ACHN (cell line): ENCODE measurements around the gene LIN9.
"Not testable (repeated sequence)": the region's sequence is repeated elsewhere in the genome, so short reads cannot be mapped to it uniquely, and the experiment has no call there.

Experiments
- DNase-seq: peaks from one replicate; pipeline ENCODE4 v3.0.0-alpha.2; 2015
- in situ Hi-C: cut with HindIII; loops from 2 replicates; pipeline ENCODE4 v1.10.0; 2017; ENCODE audit warnings: low sequenced_read_pairs, low pct_ligation_motif_present, low pct_unique_long_range_greater_than_20kb

The LIN9 gene

GRCh38 chr1:226292874-226293552 is 16.0 kb downstream of the LIN9 start:
- DNase-seq, result no peak
- in situ Hi-C loops, result no loop called here

GRCh38 chr1:226287587-226287986 is 21.4 kb downstream of the LIN9 start:
- in situ Hi-C loops, result no loop called here
- DNase-seq, result no peak

GRCh38 chr1:226281058-226281457 is 27.9 kb downstream of the LIN9 start:
- DNase-seq, result no peak
- in situ Hi-C loops, result no loop called here

DNA sequence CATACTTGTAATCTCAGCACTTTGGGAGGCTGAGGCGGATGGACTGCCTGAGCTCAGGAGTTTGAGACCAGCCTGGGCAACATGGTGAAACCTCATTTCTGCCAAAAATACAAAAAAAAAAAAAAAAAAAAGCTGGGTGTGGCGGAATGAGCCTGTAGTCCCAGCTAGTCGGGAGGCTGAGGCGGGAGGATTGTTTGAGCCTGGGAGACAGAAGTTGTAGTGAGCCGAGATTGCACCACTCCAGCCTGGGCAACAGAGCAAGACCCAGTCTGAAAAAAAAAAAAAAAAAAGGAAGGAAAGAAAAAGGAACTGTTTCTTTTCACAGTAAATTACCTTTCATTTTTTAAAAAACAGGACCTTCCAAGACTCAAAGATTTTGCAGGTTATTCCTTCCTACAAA is 29.5 kb downstream of the LIN9 start:
- DNase-seq, result no peak
- in situ Hi-C loops, result no loop called here

DNA sequence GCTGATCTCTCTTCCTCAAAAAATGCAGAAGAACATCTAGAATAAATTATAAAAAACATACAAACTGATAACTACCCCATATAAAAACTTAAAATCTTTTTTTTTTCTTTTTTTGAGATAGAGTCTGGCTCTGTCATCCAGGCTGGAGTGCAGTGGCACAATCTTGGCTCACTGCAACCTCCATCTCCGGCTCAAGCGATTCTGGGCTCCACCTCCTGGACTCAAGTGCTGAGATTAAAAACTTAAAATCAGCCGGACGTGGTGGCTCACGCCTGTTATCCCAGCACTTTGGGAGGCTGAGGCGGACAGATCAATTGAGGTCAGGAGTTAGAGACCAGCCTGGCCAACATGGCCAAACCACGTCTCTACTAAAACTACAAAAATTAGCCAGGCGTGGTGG is 31.1 kb downstream of the LIN9 start:
- in situ Hi-C loops, result no loop called here
- DNase-seq, result no peak

DNA sequence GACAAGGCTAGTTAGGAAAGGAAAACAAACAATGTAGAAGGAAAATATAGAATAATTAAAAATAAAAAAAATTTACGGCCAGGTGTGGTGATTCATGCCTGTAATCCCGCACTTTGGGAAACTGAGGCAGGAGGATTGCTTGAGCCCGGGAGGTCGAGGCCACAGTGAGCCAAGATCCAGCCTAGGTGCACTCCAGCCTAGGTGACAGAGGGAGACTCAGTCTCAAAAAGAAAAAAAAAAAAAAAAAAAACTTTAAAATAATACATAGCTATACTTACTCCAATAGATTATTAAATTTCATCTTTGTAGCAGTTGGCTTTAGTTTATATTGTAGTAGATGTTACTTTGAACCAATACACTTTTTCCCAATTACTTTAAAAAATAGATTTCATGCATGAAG is 32.0 kb downstream of the LIN9 start:
- in situ Hi-C loops, result no loop called here
- no peak for DNase-seq

DNA sequence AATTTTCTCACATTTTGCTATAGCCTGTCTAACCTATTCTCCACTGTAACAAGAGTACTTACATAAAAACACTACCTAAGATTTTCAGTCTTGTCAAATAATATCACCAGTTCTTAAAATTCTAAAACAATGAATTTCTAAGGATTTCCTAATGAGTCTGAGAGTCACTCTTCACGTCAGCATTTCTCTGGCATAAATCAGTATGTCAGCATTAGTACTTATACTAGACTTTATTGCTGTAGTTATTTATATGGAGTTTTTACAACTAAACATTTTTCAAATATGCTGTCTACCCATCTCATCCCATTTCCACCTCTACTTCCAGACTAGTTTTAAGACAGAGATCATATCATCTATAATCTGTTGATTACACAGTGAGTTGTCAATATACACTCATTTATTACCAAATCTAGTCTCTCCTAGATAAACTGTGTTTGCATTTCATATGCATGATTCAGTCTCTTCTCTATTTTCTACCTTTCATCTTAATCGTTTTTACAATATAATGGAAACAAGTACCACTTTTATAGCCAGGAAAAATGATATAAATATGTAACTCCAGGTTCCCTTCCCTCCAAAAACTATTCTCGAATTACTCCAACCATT is 32.8 kb downstream of the LIN9 start:
- DNase-seq, result no peak
- in situ Hi-C loops, result no loop called here

DNA sequence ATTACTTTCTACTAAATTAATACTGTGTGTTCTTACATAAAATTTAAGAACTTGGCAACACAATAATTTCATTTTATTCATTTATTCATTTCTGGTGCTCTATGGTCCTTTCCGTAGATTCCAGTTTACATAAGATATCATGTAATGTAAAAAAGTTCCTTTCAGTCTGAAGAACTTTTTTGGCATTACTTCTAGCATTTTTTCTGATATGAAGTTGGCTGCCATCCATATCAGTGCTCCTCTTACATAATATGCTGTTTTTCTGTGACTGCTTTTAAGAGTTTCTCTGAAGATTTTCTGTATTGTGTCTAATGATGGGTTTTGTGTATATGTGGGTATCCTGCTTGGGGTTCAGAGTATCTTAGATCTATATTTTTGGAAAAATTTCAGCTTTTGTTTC is 34.8 kb downstream of the LIN9 start:
- in situ Hi-C loops, result no loop called here
- no peak for DNase-seq

- in situ Hi-C loops, DNase-seq: not testable (repeated sequence)
Observed at GRCh38 chr1:226272233-226272902, 36.6 kb downstream of the LIN9 start.

GRCh38 chr1:226268421-226269124 is 40.4 kb downstream of the LIN9 start:
- in situ Hi-C loops, result no loop called here
- DNase-seq, result no peak

- in situ Hi-C loops, result no loop called here
Observed at GRCh38 chr1:226261818-226262217, 47.1 kb downstream of the LIN9 start.

GRCh38 chr1:226255380-226255779 is 53.6 kb downstream of the LIN9 start:
- in situ Hi-C loops, result no loop called here
- DNase-seq, result no peak

More at GRCh38 chr1:226261818-226262217, 47.1 kb downstream of the LIN9 start:
- no peak for DNase-seq

DNA sequence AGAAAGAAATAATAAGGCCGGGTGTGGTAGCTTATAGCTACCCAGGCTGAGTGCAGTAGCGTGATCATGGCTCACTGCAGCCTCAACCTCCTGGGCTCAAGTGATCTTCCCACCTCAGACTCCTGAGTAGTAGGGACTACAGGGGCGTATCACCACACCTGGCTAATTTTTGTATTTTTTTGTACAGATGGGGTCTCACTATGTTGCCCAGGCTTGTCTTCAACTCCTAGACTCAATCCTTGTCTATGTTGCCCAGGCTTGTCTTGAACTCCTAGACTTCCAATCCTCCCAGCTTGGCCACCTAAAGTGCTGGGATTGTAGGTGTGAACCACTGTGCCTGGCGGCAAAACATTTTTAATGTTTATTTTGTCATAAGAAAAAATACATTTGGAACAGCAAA is 55.0 kb downstream of the LIN9 start:
- in situ Hi-C loops, result no loop called here
- no peak for DNase-seq

GRCh38 chr1:226252841-226253240 is 56.1 kb downstream of the LIN9 start:
- DNase-seq, in situ Hi-C loops: not testable (repeated sequence)

GRCh38 chr1:226250511-226250910 is 58.5 kb downstream of the LIN9 start:
- DNase-seq, result no peak
- in situ Hi-C loops, result no loop called here

DNA sequence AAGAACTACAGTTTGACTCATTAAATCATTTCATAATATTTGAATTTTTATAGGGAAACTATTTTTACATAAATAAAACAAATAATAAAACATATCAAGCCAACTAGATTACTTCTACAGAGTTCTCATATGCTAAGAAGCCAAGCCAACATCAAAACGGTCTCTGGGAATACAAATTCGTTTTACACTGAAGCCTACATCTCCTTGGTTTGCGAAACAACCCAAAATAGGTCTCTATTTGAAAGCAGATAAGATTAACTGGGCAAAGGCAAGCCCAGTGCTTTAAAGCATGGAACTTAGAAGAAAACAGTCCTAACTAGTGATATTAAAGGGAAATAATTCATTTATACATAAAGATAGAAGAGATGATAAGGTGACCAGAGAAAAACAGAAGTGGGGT is 60.2 kb downstream of the LIN9 start:
- in situ Hi-C loops, result no loop called here
- DNase-seq, result no peak

GRCh38 chr1:226248091-226248490 is 60.9 kb downstream of the LIN9 start:
- DNase-seq, result no peak

DNA sequence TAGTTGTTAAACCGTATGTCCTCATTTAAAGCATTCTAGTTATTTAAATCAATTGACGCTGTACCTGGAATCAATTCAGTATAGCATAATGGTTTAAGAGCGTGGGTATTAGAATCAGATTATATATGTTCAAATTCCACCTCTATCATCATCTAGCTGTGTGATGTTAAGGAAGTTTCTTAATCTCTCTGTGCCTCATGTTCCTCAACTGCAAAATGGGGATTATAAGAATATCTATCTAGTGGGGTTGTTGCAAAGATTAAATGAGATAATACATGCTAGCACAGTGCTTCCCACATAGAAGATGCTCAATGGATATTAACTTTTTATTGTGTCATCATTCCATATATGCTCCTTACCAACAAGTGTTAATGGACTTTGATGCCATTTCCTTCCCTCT is 69.5 kb downstream of the LIN9 start:
- in situ Hi-C loops, result no loop called here
- no peak for DNase-seq

More at GRCh38 chr1:226248091-226248490, 60.9 kb downstream of the LIN9 start:
- in situ Hi-C loops, result no loop called here

DNA sequence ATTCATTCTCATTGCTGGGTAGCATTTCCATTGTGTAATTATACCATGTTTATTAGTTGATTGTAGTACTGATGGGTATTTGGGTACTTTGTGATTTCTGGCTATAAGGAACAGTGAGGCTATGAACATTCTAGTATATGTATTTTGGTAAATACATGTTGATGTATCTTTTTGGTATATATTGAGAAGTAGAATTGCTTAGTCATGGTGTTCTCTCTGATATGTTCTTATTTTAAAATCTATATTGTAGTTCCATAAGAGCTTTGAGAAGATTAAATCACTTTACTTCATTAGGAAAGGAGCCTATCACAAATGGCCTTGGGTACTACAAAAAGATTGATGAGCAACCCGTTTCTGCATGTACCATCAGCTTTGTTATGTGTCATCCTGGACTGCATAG is 72.1 kb downstream of the LIN9 start:
- DNase-seq, result no peak
- in situ Hi-C loops, result no loop called here
